Uterus (tissue), 4 donors: ENCODE data around the gene RRP1. TPM values are rescaled to one million over a fixed set of nuclear protein-coding genes. Genes with fewer than 3 reads are reported as not detected.

Experiments used
- DNase-seq, 2 donors: peaks; one replicate each; pipeline ENCODE4 v3.0.0-alpha.2; 2019 to 2020
- H3K27ac ChIP-seq, 2 donors: fragments of 200-600 bp; sonication (generic); 1 replicate in 1 of 2; 2 replicates in 1 of 2; pipeline ENCODE4 v1.5.1; 2016 to 2018
- H3K27me3 ChIP-seq, 2 donors: fragments of 200-600 bp; sonication (generic); one replicate each; pipeline ENCODE4 v1.5.1; 2018 to 2019; ENCODE audit warnings: control low read depth in 1 of 2
- H3K36me3 ChIP-seq, 2 donors: fragments of 200-600 bp; sonication (generic); one replicate each; pipeline ENCODE4 v1.5.1; 2019; ENCODE audit warnings: control low read depth in 1 of 2
- H3K4me1 ChIP-seq, 2 donors: fragments of 200-600 bp; sonication (generic); one replicate each; pipeline ENCODE4 v1.5.1; 2018 to 2019; ENCODE audit warnings: control low read depth in 1 of 2
- H3K4me3 ChIP-seq, 2 donors: fragments of 200-600 bp; sonication (generic); 1 replicate in 1 of 2; 2 replicates in 1 of 2; pipeline ENCODE4 v1.5.1; 2018 to 2019; ENCODE audit warnings: mild to moderate bottlenecking in 1 of 2
- H3K9me3 ChIP-seq, 2 donors: fragments of 200-600 bp; sonication (generic); one replicate each; pipeline ENCODE4 v1.5.1; 2019; ENCODE audit warnings: control low read depth in 1 of 2
- CTCF ChIP-seq, 4 experiments: fragments of 200-600 bp in 2 of 4; fragments of 450-650 bp in 2 of 4; sonication (generic) in 2 of 4; IDR thresholded peaks; one replicate each; pipeline ENCODE4 v1.5.1; 2016 to 2019; ENCODE audit warnings: antibody characterized with exemption in 4 of 4, mild to moderate bottlenecking in 2 of 4, moderate library complexity in 1 of 4
- POLR2A ChIP-seq, 2 donors: fragments of 450-650 bp; IDR thresholded peaks; one replicate each; pipeline ENCODE4 v1.6.1; 2016; ENCODE audit warnings: antibody characterized with exemption in 2 of 2, mild to moderate bottlenecking in 1 of 2, moderate library complexity in 1 of 2
- intact Hi-C: fragments of 100-400 bp; cut with DNase I; formaldehyde crosslinking; loops from one replicate; pipeline ENCODE4 v1.15.1; 2023; ENCODE audit warnings: low total_unique reads
- total RNA-seq, 4 donors: library from RNA; depleted of rRNA in 3 of 4; stranded (reverse); fragments of >200 nt in 3 of 4; gene quantifications; one replicate each; pipeline versions ENCODE4 v1.1.0 to v1.2.4, GENCODE V29; 2014 to 2023
- donor health status: DM: yes; HTN: yes; CAD: no.

RRP1 gene
- total RNA-seq, 4 donors from 2014 or later, result 11.0 to 31.5 (median 19.5) TPM

- H3K27me3 ChIP-seq, result no peaks in the 10 kb centered on the region
- no peak for TF ChIP-seq CTCF (IDR thresholded peaks at IDR 0.05)
- TF ChIP-seq POLR2A (IDR thresholded peaks at IDR 0.05), result no peak
- DNase-seq, result no peak
- intact Hi-C loops, result no loop called here
- H3K9me3 ChIP-seq, result no peaks in the 10 kb centered on the region
- H3K4me3 ChIP-seq, result no peak overlapping the region
- H3K4me1 ChIP-seq, result no peaks in the 10 kb centered on the region
- H3K27ac ChIP-seq, result no peak overlapping the region
- no peaks in the 10 kb centered on the region for H3K36me3 ChIP-seq
Observed at GRCh38 chr21:43801006-43801783, 11.8 kb downstream of the RRP1 start.

- no peak overlapping the region for H3K27ac ChIP-seq
- no peak for DNase-seq
- H3K27me3 ChIP-seq, result no peaks in the 10 kb centered on the region
- no peak for TF ChIP-seq POLR2A (IDR thresholded peaks at IDR 0.05)
- no peak for TF ChIP-seq CTCF (IDR thresholded peaks at IDR 0.05)
- no peak overlapping the region for H3K4me3 ChIP-seq
- intact Hi-C loops, result no loop called here
- H3K9me3 ChIP-seq, result no peaks in the 10 kb centered on the region
- H3K36me3 ChIP-seq, result no peaks in the 10 kb centered on the region
- H3K4me1 ChIP-seq, result no peaks in the 10 kb centered on the region
Observed at GRCh38 chr21:43802713-43803313, 13.4 kb downstream of the RRP1 start.

- no peaks in the 10 kb centered on the region for H3K9me3 ChIP-seq
- H3K27me3 ChIP-seq, result no peaks in the 10 kb centered on the region
- DNase-seq, result no peak
- TF ChIP-seq CTCF (IDR thresholded peaks at IDR 0.05), result no peak
- TF ChIP-seq POLR2A (IDR thresholded peaks at IDR 0.05), result no peak
- H3K4me3 ChIP-seq, result no peak overlapping the region
- intact Hi-C loops, result no loop called here
- H3K27ac ChIP-seq, result no peak overlapping the region
- no peaks in the 10 kb centered on the region for H3K36me3 ChIP-seq
- no peaks in the 10 kb centered on the region for H3K4me1 ChIP-seq
Observed at GRCh38 chr21:43803558-43804300, 14.4 kb downstream of the RRP1 start.

- Histone ChIP-seq H3K27ac (no peak overlapping the region), H3K9me3 (no peaks in the 10 kb centered on the region), H3K4me1 (no peaks in the 10 kb centered on the region), H3K4me3 (no peak overlapping the region), H3K36me3 (no peaks in the 10 kb centered on the region), H3K27me3 (no peaks in the 10 kb centered on the region)
- DNase-seq, result no peak
- no peak for TF ChIP-seq CTCF (IDR thresholded peaks at IDR 0.05)
- TF ChIP-seq POLR2A (IDR thresholded peaks at IDR 0.05), result no peak
- intact Hi-C loops, result no loop called here
Observed at GRCh38 chr21:43805275-43805800, 16.0 kb downstream of the RRP1 start.
